Loucy (cell line): ENCODE measurements around the gene VWA8.

Experiments used
- H2AFZ ChIP-seq: fragments of 200-600 bp; sonication (generic); 2 replicates; pipeline ENCODE4 v1.6.0; 2016; ENCODE audit warnings: antibody characterized with exemption, mild to moderate bottlenecking, low read length, moderate library complexity
- H3F3A ChIP-seq: fragments of 200-600 bp; 2 replicates; pipeline ENCODE4 v1.6.0; 2016; ENCODE audit warnings: antibody characterized with exemption, low read depth, mild to moderate bottlenecking
- H3K27me3 ChIP-seq: fragments of 200-600 bp; sonication (generic); 2 replicates; pipeline ENCODE4 v1.6.1; 2014; ENCODE audit warnings: low read length, mild to moderate bottlenecking; ENCODE audit not compliant: insufficient read depth, poor library complexity, severe bottlenecking
- H3K36me3 ChIP-seq: fragments of 200-600 bp; sonication (generic); 2 replicates; pipeline ENCODE4 v1.6.1; 2016; ENCODE audit warnings: low read length; ENCODE audit not compliant: insufficient read depth
- H3K4me1 ChIP-seq: fragments of 200-600 bp; sonication (generic); 2 replicates; pipeline ENCODE4 v1.5.1; 2014; ENCODE audit warnings: low read length, mild to moderate bottlenecking; ENCODE audit not compliant: insufficient read depth, poor library complexity, severe bottlenecking
- H3K4me2 ChIP-seq: fragments of 200-600 bp; sonication (generic); 2 replicates; pipeline ENCODE4 v1.6.0; 2014; ENCODE audit warnings: antibody characterized with exemption, low read length, low read depth, mild to moderate bottlenecking; ENCODE audit not compliant: poor library complexity, severe bottlenecking
- H3K4me3 ChIP-seq: fragments of 200-600 bp; sonication (generic); 2 replicates; pipeline ENCODE4 v1.5.1; 2014; ENCODE audit warnings: low read length, mild to moderate bottlenecking, mixed read lengths; ENCODE audit not compliant: poor library complexity, severe bottlenecking
- H3K79me2 ChIP-seq: fragments of 200-600 bp; sonication (generic); 2 replicates; pipeline ENCODE4 v1.6.1; 2014; ENCODE audit warnings: low read length; ENCODE audit not compliant: insufficient read depth
- H3K9ac ChIP-seq: fragments of 200-600 bp; sonication (generic); 2 replicates; pipeline ENCODE4 v1.6.0; 2014; ENCODE audit warnings: mild to moderate bottlenecking, low read depth, low read length, moderate library complexity; ENCODE audit not compliant: poor library complexity, severe bottlenecking
- H3K9me2 ChIP-seq: fragments of 200-600 bp; sonication (generic); replicated peaks from 2 replicates; pipeline ENCODE4 v1.6.1; 2016; ENCODE audit warnings: low read depth, low read length, mixed read lengths
- H3K9me3 ChIP-seq: fragments of 200-600 bp; sonication (generic); 2 replicates; pipeline ENCODE4 v1.6.1; 2014; ENCODE audit warnings: mild to moderate bottlenecking, antibody characterized with exemption, low read length, low read depth; ENCODE audit not compliant: insufficient read depth
- H4K20me1 ChIP-seq: fragments of 200-600 bp; sonication (generic); 2 replicates; pipeline ENCODE4 v1.6.0; 2014; ENCODE audit warnings: antibody characterized with exemption, low read length, mild to moderate bottlenecking; ENCODE audit not compliant: insufficient read depth, poor library complexity, severe bottlenecking
- CTCF ChIP-seq: fragments of 200-600 bp; sonication (generic); conservative IDR thresholded peaks from 2 replicates; pipeline ENCODE4 v1.5.1; 2014; ENCODE audit warnings: mild to moderate bottlenecking, antibody characterized with exemption, low read length
- EZH2phosphoT487 ChIP-seq: fragments of 200-600 bp; IDR thresholded peaks from 2 replicates; pipeline ENCODE4 v1.6.1; 2018; ENCODE audit warnings: antibody characterized with exemption, mild to moderate bottlenecking, moderate library complexity, borderline replicate concordance

Gene VWA8

GRCh38 chr13:41985788-41986508 is 25.0 kb upstream of the VWA8 start:
- peaks cover 6% of the 10 kb centered on the region for H3K4me1 ChIP-seq
- H4K20me1 ChIP-seq = no peaks in the 10 kb centered on the region
- H3K4me2 ChIP-seq = no peak overlapping the region
- no peaks in the 10 kb centered on the region for H3K27me3 ChIP-seq
- no peak overlapping the region for H3K9ac ChIP-seq
- H3K79me2 ChIP-seq = no peaks in the 10 kb centered on the region
- H3K9me2 ChIP-seq = no peaks in the 10 kb centered on the region
- TF ChIP-seq EZH2phosphoT487 = no peak
- no peak for TF ChIP-seq CTCF
- H2AFZ ChIP-seq = no peak overlapping the region
- H3K36me3 ChIP-seq = no peaks in the 10 kb centered on the region
- no peaks in the 10 kb centered on the region for H3F3A ChIP-seq
- H3K4me3 ChIP-seq = no peak overlapping the region
- H3K9me3 ChIP-seq = no peaks in the 10 kb centered on the region

- no peaks in the 10 kb centered on the region for H4K20me1 ChIP-seq
- H3K9ac ChIP-seq = no peak overlapping the region
- TF ChIP-seq EZH2phosphoT487 (no peak), CTCF (no peak)
- no peaks in the 10 kb centered on the region for H3K9me2 ChIP-seq
- peaks cover 6% of the 10 kb centered on the region for H3K4me1 ChIP-seq
- no peaks in the 10 kb centered on the region for H3K27me3 ChIP-seq
- no peak overlapping the region for H2AFZ ChIP-seq
- no peak overlapping the region for H3K4me3 ChIP-seq
- H3K9me3 ChIP-seq = no peaks in the 10 kb centered on the region
- no peaks in the 10 kb centered on the region for H3K36me3 ChIP-seq
- H3K79me2 ChIP-seq = no peaks in the 10 kb centered on the region
- H3F3A ChIP-seq = no peaks in the 10 kb centered on the region
- H3K4me2 ChIP-seq = no peak overlapping the region
Observed at GRCh38 chr13:41981951-41982715, 21.2 kb upstream of the VWA8 start.

GRCh38 chr13:41978007-41978406 is 17.1 kb upstream of the VWA8 start:
- no peaks in the 10 kb centered on the region for H3K9me3 ChIP-seq
- H3F3A ChIP-seq = no peaks in the 10 kb centered on the region
- no peaks in the 10 kb centered on the region for H3K36me3 ChIP-seq
- TF ChIP-seq CTCF (no peak), EZH2phosphoT487 (no peak)
- no peaks in the 10 kb centered on the region for H3K9me2 ChIP-seq
- peak overlapping the region; percentile 93 for H2AFZ ChIP-seq
- H3K4me2 ChIP-seq = peak overlapping the region; percentile 16
- H3K4me1 ChIP-seq = no peaks in the 10 kb centered on the region
- no peak overlapping the region for H3K4me3 ChIP-seq
- H3K9ac ChIP-seq = no peak overlapping the region
- no peaks in the 10 kb centered on the region for H3K27me3 ChIP-seq
- no peaks in the 10 kb centered on the region for H4K20me1 ChIP-seq
- H3K79me2 ChIP-seq = no peaks in the 10 kb centered on the region
